HepG2 (cell line): ENCODE results near the gene AUTS2. TPM values are rescaled to one million over a fixed set of nuclear protein-coding genes. Genes with fewer than 3 reads are reported as not detected.

Source experiments
- ATAC-seq: fragments of 200-7000 bp; cut with Tn5 transposase; 3 replicates; pipeline ENCODE4 v1.9.1; 2020; ENCODE audit warnings: mild to moderate bottlenecking, moderate library complexity
- BruUV-seq: library from RNA; stranded (reverse); fragments of 400-500 nt; replicated peaks from 2 replicates; lab custom pipeline; 2021; lab: Mats Ljungman, UMichigan
- CTCF ChIA-PET: fragments of 300-600 bp; formaldehyde crosslinking; extraction: SDS; loops from one replicate; lab custom pipeline; 2021; ENCODE audit warnings: low total read pairs, inconsistent platforms, low intra/inter-chr PET ratio; lab: Yijun Ruan, JAX
- POLR2A ChIA-PET: fragments of 350-600 bp; sonication (Branson Sonifier 250); formaldehyde crosslinking; loops from one replicate; lab custom pipeline; 2020; ENCODE audit warnings: antibody characterized with exemption, inconsistent platforms; lab: Yijun Ruan, JAX
- DNase-seq: peaks from one replicate; pipeline ENCODE4 v3.0.0-alpha.2; 2015; ENCODE audit warnings: low spot score
- FAIRE-seq: peaks from 3 replicates; lab custom pipeline; 2011; peaks lifted over from hg19 to GRCh38; lab: Jason Lieb, UNC
- H2AFZ ChIP-seq: one replicate; pipeline ENCODE4 v1.6.1; 2011; ENCODE audit warnings: low read length, inconsistent platforms
- H3K27ac ChIP-seq: fragments of 300-600 bp; 3 replicates; pipeline ENCODE4 v1.8.0; 2011; ENCODE audit warnings: mixed run types, mild to moderate bottlenecking, mixed read lengths, low read length, inconsistent platforms; ENCODE audit not compliant: insufficient read depth; ENCODE audit errors: extremely low read length
- H3K27me3 ChIP-seq, 2 experiments: fragments of 200-600 bp in 1 of 2; 2 replicates in 1 of 2; 3 replicates in 1 of 2; pipeline versions ENCODE4 v1.6.0 to v1.8.0; 2011; ENCODE audit warnings: low read length in 2 of 2, mild to moderate bottlenecking in 2 of 2, moderate library complexity in 2 of 2, inconsistent platforms in 1 of 2; ENCODE audit not compliant: insufficient read depth in 2 of 2, control insufficient read depth in 1 of 2
- H3K36me3 ChIP-seq, 2 experiments: fragments of 200-600 bp in 1 of 2; replicated peaks in 1 of 2; 2 replicates in 1 of 2; 3 replicates in 1 of 2; pipeline versions ENCODE4 v1.5.1 to v1.8.0; 2011; ENCODE audit warnings: low read length in 2 of 2, inconsistent platforms in 1 of 2; ENCODE audit not compliant: insufficient read depth in 2 of 2, control insufficient read depth in 1 of 2
- H3K4me1 ChIP-seq: 2 replicates; pipeline ENCODE4 v1.5.1; 2012; ENCODE audit warnings: low read length, inconsistent platforms; ENCODE audit not compliant: insufficient read depth
- H3K4me2 ChIP-seq: 2 replicates; pipeline ENCODE4 v1.6.0; 2011; ENCODE audit warnings: low read depth, low read length, inconsistent platforms
- H3K4me3 ChIP-seq, 3 experiments: fragments of 200-600 bp in 1 of 3; sonication (generic), shearing (Covaris generic) in 1 of 3; replicated peaks in 1 of 3; 2 replicates each; pipeline ENCODE4 v1.5.1; 2011 to 2016; ENCODE audit warnings: low read length in 3 of 3, inconsistent platforms in 2 of 3, low read depth in 2 of 3, mild to moderate bottlenecking in 2 of 3, control low read depth in 1 of 3, mixed read lengths in 1 of 3; ENCODE audit not compliant: insufficient read depth in 1 of 3
- H3K79me2 ChIP-seq: one replicate; pipeline ENCODE4 v1.6.1; 2011; ENCODE audit warnings: low read length, inconsistent platforms; ENCODE audit not compliant: insufficient read depth
- H3K9ac ChIP-seq: 2 replicates; pipeline ENCODE4 v1.6.0; 2011; ENCODE audit warnings: mild to moderate bottlenecking, low read depth, low read length, inconsistent platforms; ENCODE audit not compliant: insufficient read depth
- H3K9me3 ChIP-seq: 2 replicates; pipeline ENCODE4 v1.5.1; 2012; ENCODE audit warnings: mild to moderate bottlenecking, low read length
- H4K20me1 ChIP-seq: 2 replicates; pipeline ENCODE4 v1.6.0; 2011; ENCODE audit warnings: inconsistent platforms, mild to moderate bottlenecking, low read length, moderate library complexity; ENCODE audit not compliant: insufficient read depth
- ARHGAP35 ChIP-seq: sonication (generic); formaldehyde crosslinking; IDR thresholded peaks from 2 replicates; pipeline ENCODE4 v1.9.0; 2022; ENCODE audit warnings: mild to moderate bottlenecking, inconsistent platforms, moderate library complexity, missing genetic modification reagents, borderline replicate concordance
- ATF7 ChIP-seq, 2 experiments: fragments of 450-650 bp in 1 of 2; sonication (generic) in 1 of 2; formaldehyde crosslinking in 1 of 2; IDR thresholded peaks; 2 replicates each; pipeline versions ENCODE4 v1.4.0 to v1.6.1; 2016 to 2020; ENCODE audit warnings: antibody characterized with exemption in 1 of 2, mild to moderate bottlenecking in 1 of 2, missing genetic modification reagents in 1 of 2
- ELF3 ChIP-seq: IDR thresholded peaks from 2 replicates; pipeline ENCODE4 v1.6.1; 2016; ENCODE audit warnings: missing genetic modification reagents, missing compliant biosample characterization
- HNRNPUL1 ChIP-seq: fragments of 200-400 bp; formaldehyde crosslinking; IDR thresholded peaks from 2 replicates; pipeline ENCODE4 v1.6.1; 2017; ENCODE audit warnings: low read depth, mild to moderate bottlenecking, low read length, moderate library complexity
- KLF15 ChIP-seq: sonication (generic); formaldehyde crosslinking; IDR thresholded peaks from 2 replicates; pipeline ENCODE4 v1.8.1; 2023; ENCODE audit warnings: borderline replicate concordance, mild to moderate bottlenecking, inconsistent platforms, missing genetic modification reagents, mixed read lengths
- NCOA5 ChIP-seq: sonication (generic); formaldehyde crosslinking; IDR thresholded peaks from 2 replicates; pipeline ENCODE4 v1.4.0; 2020; ENCODE audit warnings: missing genetic modification reagents
- SIX4 ChIP-seq: sonication (generic); formaldehyde crosslinking; IDR thresholded peaks from 2 replicates; pipeline ENCODE4 v1.4.0; 2020; ENCODE audit warnings: missing genetic modification reagents
- SMARCE1 ChIP-seq: fragments of 450-650 bp; IDR thresholded peaks from 2 replicates; pipeline ENCODE4 v1.6.1; 2017; ENCODE audit warnings: borderline replicate concordance
- ZFP90 ChIP-seq: sonication (generic); formaldehyde crosslinking; IDR thresholded peaks from 2 replicates; pipeline ENCODE4 v1.8.0; 2022; ENCODE audit warnings: missing genetic modification reagents, mild to moderate bottlenecking, inconsistent platforms, borderline replicate concordance
- WGBS: methylation state at CpG from one replicate; pipeline ENCODE4 v1.1.6; 2017; ENCODE audit warnings: low lambda C conversion rate; 5-methylcytosine and 5-hydroxymethylcytosine counted together
- in situ Hi-C: cut with HindIII; loops from 2 replicates; pipeline ENCODE4 v1.10.0; 2017; ENCODE audit warnings: low pct_unique_long_range_greater_than_20kb; ENCODE audit not compliant: extremely low pct_ligation_motif_present
- intact Hi-C: fragments of 100-400 bp; cut with micrococcal nuclease; formaldehyde crosslinking; loops from one replicate; pipeline ENCODE4 v1.10.0; 2022; ENCODE audit not compliant: unreplicated experiment
- polyA plus RNA-seq, 8 experiments: library from polyadenylated mRNA; depleted of rRNA in 3 of 8; stranded (reverse) in 7 of 8; unstranded in 1 of 8; fragments of >200 nt; fragmentation: Illumina TruSeq in 4 of 8; extraction: Trizol in 4 of 8; gene quantifications; 2 replicates each; pipeline versions ENCODE4 v1.2.1 to v1.2.3, GENCODE V29; 2011 to 2016; ENCODE audit warnings: low read depth in 4 of 8, missing spikeins in 1 of 8, mixed read lengths in 1 of 8; ENCODE audit not compliant: insufficient read depth in 1 of 8
- total RNA-seq, 5 experiments: library from RNA; depleted of rRNA; stranded (reverse); fragments of >200 nt; fragmentation: Illumina TruSeq; extraction: Trizol; gene quantifications; 2 replicates each; pipeline ENCODE4 v1.2.3, GENCODE V29; 2016; ENCODE audit warnings: low read depth in 1 of 5
- TF ChIP-seq, protein P1 (sequence below): sonication (generic); formaldehyde crosslinking; IDR thresholded peaks from 2 replicates; pipeline ENCODE4 v1.9.0; 2021; ENCODE audit warnings: missing genetic modification reagents, borderline replicate concordance
- TF ChIP-seq, protein P2 (sequence below): sonication (generic); formaldehyde crosslinking; IDR thresholded peaks from 2 replicates; pipeline ENCODE4 v1.4.0; 2020; ENCODE audit warnings: missing genetic modification reagents, borderline replicate concordance
- TF ChIP-seq, protein P3 (sequence below): sonication (generic); formaldehyde crosslinking; IDR thresholded peaks from 2 replicates; pipeline ENCODE4 v1.4.0; 2020; ENCODE audit warnings: low read depth, mild to moderate bottlenecking, missing genetic modification reagents

AUTS2 gene
- total and polyA plus RNA-seq, 2 of the 13 experiments (the other 11 are each of a cell fraction or from before 2014, with no cell fraction given): 0.38 TPM; not detected in 1

DNA sequence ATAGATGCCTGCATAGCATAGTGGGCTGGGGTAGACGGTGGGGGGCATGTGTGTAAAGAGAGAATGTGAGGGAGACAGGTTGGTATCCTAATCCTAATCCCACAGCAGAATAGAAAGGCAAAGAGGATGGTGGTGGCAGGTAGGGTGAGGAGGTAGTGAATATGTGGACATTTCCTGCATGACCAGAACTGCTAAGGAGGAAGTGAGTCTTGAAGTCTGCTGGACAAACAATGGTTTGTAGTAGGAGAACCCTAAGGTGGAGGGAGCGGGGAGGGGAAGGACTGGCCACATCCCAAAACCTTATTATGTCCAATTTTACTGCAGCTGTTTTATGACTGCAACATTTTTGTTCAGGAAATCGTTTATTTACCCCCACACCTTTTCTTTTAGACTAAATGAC, 279.7 kb downstream of the AUTS2 start:
- Histone ChIP-seq H3K4me2 (no peak overlapping the region), H3K4me3 (no peak overlapping the region), H3K4me1 (no peaks in the 10 kb centered on the region), H3K36me3 (no peaks in the 10 kb centered on the region), H4K20me1 (no peaks in the 10 kb centered on the region), H2AFZ (no peak overlapping the region), H3K9ac (no peak overlapping the region), H3K27me3 (no peaks in the 10 kb centered on the region), H3K79me2 (no peaks in the 10 kb centered on the region), H3K27ac (no peak overlapping the region), H3K9me3 (no peaks in the 10 kb centered on the region)
- CTCF ChIA-PET: no interaction called here
- FAIRE-seq (no peak), DNase-seq (no peak), ATAC-seq (no peak)
- TF ChIP-seq, protein P1, sequence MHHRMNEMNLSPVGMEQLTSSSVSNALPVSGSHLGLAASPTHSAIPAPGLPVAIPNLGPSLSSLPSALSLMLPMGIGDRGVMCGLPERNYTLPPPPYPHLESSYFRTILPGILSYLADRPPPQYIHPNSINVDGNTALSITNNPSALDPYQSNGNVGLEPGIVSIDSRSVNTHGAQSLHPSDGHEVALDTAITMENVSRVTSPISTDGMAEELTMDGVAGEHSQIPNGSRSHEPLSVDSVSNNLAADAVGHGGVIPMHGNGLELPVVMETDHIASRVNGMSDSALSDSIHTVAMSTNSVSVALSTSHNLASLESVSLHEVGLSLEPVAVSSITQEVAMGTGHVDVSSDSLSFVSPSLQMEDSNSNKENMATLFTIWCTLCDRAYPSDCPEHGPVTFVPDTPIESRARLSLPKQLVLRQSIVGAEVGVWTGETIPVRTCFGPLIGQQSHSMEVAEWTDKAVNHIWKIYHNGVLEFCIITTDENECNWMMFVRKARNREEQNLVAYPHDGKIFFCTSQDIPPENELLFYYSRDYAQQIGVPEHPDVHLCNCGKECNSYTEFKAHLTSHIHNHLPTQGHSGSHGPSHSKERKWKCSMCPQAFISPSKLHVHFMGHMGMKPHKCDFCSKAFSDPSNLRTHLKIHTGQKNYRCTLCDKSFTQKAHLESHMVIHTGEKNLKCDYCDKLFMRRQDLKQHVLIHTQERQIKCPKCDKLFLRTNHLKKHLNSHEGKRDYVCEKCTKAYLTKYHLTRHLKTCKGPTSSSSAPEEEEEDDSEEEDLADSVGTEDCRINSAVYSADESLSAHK: no peak
- TF ChIP-seq NCOA5 (CRISPR knock-in tag): no peak
- no peak for TF ChIP-seq HNRNPUL1
- TF ChIP-seq, protein P2, sequence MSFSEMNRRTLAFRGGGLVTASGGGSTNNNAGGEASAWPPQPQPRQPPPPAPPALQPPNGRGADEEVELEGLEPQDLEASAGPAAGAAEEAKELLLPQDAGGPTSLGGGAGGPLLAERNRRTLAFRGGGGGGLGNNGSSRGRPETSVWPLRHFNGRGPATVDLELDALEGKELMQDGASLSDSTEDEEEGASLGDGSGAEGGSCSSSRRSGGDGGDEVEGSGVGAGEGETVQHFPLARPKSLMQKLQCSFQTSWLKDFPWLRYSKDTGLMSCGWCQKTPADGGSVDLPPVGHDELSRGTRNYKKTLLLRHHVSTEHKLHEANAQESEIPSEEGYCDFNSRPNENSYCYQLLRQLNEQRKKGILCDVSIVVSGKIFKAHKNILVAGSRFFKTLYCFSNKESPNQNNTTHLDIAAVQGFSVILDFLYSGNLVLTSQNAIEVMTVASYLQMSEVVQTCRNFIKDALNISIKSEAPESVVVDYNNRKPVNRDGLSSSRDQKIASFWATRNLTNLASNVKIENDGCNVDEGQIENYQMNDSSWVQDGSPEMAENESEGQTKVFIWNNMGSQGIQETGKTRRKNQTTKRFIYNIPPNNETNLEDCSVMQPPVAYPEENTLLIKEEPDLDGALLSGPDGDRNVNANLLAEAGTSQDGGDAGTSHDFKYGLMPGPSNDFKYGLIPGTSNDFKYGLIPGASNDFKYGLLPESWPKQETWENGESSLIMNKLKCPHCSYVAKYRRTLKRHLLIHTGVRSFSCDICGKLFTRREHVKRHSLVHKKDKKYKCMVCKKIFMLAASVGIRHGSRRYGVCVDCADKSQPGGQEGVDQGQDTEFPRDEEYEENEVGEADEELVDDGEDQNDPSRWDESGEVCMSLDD (CRISPR knock-in tag): no peak
- TF ChIP-seq SIX4 (CRISPR knock-in tag): no peak
- TF ChIP-seq SMARCE1: no peak
- no peak for TF ChIP-seq ZFP90 (CRISPR knock-in tag)
- TF ChIP-seq KLF15 (CRISPR knock-in tag): no peak
- TF ChIP-seq ATF7 (IDR thresholded peaks at IDR 0.05): no peak
- TF ChIP-seq ATF7 (CRISPR knock-in tag; IDR thresholded peaks at IDR 0.05): no peak
- TF ChIP-seq ELF3 (CRISPR knock-in tag): no peak
- no peak for TF ChIP-seq ARHGAP35 (CRISPR knock-in tag)
- TF ChIP-seq, protein P3, sequence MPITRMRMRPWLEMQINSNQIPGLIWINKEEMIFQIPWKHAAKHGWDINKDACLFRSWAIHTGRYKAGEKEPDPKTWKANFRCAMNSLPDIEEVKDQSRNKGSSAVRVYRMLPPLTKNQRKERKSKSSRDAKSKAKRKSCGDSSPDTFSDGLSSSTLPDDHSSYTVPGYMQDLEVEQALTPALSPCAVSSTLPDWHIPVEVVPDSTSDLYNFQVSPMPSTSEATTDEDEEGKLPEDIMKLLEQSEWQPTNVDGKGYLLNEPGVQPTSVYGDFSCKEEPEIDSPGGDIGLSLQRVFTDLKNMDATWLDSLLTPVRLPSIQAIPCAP (CRISPR knock-in tag): no peak
- no TSS peak for BruUV-seq
- intact Hi-C loops (no loop called here), in situ Hi-C loops (no loop called here)
- POLR2A ChIA-PET: no interaction called here
- 1% methylated on average over 3 of the region's 3 CpGs for WGBS
